HTR-8/SVneo (cell line): Measurements from ENCODE around the gene STXBP4.

Source experiments
- DNase-seq: peaks from one replicate; pipeline ENCODE4 v3.0.0; 2011; ENCODE audit warnings: low spot score, mixed read lengths; ENCODE audit not compliant: insufficient read length
- FAIRE-seq: peaks from 2 replicates; lab custom pipeline; 2011; peaks lifted over from hg19 to GRCh38; lab: Jason Lieb, UNC

The STXBP4 gene

DNA sequence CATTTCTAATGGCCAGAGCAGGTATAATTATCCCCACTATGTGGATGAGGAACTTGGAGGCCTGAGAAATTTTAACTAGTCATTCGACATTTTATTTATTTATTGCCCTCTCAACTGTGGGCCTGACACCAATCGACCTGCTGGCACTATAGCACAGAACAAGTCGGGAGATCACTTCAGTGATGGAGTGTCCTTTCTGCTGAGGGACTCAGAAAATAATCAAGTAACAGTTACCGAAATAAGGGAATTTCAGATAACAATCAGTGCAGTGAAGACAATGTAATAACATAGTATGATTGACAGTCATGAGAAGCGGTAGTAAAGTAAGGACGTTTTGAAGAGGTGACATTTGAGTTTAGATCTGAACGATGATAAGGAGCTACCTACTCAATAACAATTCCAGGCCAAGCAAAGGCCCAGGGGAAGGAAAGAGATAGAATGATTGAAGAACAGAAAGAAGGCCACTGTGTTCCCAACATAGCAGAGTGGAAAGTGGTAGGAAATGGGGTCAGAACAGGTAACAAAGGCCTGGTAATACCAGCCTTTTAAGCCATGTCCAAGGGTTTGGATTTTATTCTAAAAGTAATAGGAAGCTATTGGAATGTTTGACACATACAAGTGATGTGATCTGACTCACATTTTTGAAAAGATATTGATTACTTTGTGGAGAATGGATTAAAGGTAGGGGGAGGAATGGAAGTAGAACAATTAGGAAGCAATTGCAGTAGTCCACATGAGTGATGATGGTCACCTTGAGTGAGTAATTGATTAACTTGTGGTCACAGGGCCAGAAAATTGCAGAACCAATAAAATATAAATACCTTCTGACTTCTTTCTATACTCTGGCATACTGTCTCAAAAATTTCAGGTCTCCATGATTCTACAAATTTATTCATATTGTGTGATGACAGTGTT is 1.4 kb downstream of the STXBP4 start:
- FAIRE-seq = no peak
- DNase-seq = no peak

GRCh38 chr17:54971147-54971546 is 2.6 kb downstream of the STXBP4 start:
- DNase-seq = no peak
- peak; percentile 16 for FAIRE-seq

- FAIRE-seq (no peak), DNase-seq (no peak)
Observed at GRCh38 chr17:54971901-54972300, 3.3 kb downstream of the STXBP4 start.

- DNase-seq (no peak), FAIRE-seq (no peak)
Observed at GRCh38 chr17:54972406-54973138, 4.0 kb downstream of the STXBP4 start.

DNA sequence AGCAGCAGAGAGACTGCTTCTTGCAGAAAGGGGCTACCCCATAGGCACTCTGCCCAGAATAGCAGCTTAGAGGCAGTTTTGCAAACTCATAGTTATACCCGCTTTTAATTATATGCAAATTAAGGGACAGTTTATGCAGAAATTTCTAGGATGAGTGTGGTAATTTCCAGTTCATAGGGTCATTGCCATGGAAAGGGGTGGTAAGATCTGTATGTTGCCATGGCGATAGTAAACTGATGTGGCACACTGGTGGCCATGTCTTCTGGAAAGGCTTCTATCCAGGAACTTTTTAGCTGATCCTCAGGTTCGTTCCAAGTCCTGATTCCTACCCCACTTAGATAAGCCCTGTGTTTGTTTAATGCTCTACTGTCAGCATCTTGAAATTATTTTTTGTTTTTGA is 6.2 kb downstream of the STXBP4 start:
- no peak for DNase-seq
- no peak for FAIRE-seq

DNA sequence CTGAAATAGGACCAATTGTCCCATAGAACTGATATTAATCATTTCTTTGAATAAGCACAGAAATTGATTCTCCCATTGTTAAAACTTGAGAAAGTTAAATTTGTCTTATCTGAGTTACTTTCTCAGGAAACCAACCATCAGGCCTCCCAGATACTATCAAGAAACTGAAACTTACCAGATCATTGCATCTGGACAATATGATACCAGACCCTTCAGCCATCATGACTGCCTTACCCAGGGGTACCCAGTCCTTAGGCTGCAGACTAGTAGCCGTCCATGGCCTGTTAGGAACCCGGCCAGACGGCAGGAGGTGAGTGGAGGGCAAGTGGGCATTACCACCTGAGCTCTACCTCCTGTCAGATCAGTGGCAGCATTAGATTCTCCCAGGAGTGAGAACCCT is 7.8 kb downstream of the STXBP4 start:
- DNase-seq = no peak
- no peak for FAIRE-seq

- DNase-seq (no peak), FAIRE-seq (no peak)
Observed at GRCh38 chr17:54977744-54978143, 9.2 kb downstream of the STXBP4 start.

GRCh38 chr17:54979657-54980056 is 11.1 kb downstream of the STXBP4 start:
- FAIRE-seq (no peak), DNase-seq (no peak)

GRCh38 chr17:54980375-54980774 is 11.8 kb downstream of the STXBP4 start:
- no peak for FAIRE-seq

DNA sequence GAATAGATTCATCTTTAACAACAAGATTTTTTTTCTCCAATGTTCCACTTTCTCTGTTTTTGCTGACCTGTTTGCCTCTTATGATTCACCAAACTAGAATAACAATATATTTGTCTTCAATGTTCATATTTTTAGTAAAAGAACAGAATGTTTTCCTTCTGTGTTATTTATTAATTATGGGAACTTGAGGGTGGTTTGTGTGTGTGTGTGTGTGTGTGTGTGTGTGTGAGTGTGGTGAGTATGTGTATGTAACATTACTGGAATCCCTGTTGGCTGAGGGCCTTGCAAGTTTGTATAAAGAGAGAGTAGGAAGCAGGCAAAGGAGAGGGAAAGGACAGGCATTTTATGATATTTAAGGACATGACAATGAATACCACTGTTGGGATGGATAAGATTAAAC is 13.8 kb downstream of the STXBP4 start:
- DNase-seq (no peak), FAIRE-seq (no peak)

More at GRCh38 chr17:54980375-54980774, 11.8 kb downstream of the STXBP4 start:
- DNase-seq = no peak

DNA sequence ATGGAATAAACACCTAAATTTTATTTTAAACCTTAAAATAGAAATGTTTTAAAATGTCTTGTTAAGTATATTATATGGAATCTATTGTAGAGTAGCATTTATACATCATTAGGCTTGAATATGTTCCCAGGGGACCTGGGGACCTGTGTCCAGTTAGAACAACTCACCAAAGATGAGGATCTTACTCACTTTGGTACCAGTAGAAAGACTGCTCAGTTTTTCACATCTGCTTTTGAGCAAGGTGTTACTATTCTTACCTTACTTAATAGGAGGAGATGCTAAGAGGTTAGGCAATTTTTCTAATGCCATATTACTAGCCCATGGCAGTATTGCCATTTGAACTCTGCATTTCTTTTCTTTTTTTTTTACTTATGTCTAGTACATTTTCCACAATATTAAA is 14.7 kb downstream of the STXBP4 start:
- FAIRE-seq (no peak), DNase-seq (no peak)

DNA sequence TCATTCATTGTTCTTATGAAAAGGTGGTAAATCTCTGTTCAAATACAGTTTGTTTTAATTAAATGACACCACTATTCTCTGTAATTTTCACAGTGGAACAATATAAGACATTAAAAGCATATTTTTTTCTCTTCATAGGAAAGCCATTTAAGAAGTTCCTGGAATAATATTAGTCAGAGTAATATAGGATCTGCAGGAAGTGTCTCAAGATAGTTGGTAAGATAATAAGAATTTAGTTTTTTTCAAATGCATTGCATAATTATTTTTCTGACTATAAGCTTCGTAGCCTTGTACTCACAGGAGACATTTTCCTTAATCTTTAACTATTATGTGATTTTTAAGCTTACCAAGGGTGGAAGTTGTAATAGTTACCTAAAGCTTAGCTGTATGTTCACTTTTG is 16.9 kb downstream of the STXBP4 start:
- DNase-seq = no peak
- no peak for FAIRE-seq

DNA sequence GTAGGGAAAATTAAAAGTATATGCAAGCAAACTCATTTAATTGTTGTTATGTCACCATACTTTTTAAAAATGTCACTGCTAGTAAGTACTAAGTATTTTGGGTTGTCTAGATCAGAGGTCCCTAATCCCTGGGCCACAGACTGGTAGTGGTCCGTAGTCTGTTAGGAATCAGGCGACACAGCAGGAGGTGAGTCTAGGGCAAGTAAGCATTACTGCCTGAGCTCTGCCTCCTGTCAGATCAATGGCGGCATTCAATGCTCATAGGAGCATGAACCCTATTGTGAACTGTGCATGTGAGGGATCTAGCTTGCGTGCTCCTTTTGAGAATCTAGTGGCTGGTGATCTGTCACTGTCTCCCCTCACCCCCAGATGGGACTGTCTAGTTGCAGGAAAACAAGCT is 21.6 kb downstream of the STXBP4 start:
- peak; percentile 42 for FAIRE-seq
- DNase-seq = no peak

DNA sequence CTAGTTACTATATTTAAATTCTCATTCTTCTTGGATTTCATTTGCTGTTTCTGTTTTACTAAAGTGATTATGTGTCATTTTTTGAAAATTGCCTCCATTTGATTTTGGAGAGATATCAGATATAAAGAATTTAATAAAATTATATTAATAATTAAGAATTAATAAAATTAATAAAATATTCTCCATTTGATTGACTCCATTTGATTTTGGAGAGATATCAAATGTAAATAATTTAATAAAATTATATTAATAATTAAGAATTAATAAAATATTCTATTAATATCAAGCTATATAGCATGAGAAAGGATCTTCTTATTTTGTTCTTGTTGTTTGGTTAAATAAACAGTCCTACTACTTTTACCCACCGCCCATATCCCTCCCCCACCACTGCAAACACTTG is 23.0 kb downstream of the STXBP4 start:
- FAIRE-seq = no peak
- no peak for DNase-seq

DNA sequence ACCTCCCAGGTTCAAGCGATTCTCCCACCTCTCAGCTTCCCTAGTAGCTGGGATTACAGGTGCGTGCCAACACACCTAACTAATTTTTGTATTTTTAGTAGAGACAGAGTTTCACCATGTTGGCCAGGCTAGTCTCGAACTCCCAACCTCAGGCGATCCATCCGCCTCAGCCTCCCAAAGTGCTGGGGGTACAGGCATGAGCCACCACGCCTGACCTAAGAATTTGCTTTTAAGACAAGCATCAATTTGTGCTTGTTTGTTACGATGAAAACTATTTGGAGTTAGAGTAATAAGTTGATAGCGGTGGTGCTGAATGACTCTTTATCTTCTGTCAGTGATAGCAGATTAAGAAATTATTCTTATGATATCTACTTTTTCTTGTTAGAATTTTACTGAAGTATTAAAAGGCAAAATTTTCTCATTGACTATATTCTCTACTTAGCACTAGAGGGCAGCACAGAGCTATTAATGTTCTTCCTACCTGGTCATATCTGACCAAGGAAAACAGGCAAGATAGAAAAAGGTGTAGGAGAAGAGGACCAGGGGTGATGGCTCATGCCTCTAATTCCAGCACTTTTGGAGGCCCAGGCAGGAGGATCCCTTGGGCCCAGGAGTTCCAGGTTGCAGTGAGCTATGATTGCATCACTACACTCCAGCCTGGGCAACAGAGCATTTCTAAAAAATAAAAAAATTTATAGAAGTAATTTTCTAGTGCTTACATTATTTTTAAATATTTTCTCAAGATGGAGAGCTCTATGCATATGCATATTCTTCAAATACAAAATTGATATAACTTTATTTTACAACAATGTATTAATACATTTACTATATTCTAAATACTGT is 24.5 kb downstream of the STXBP4 start:
- peak; percentile 71 for DNase-seq
- FAIRE-seq = peak; percentile 64

DNA sequence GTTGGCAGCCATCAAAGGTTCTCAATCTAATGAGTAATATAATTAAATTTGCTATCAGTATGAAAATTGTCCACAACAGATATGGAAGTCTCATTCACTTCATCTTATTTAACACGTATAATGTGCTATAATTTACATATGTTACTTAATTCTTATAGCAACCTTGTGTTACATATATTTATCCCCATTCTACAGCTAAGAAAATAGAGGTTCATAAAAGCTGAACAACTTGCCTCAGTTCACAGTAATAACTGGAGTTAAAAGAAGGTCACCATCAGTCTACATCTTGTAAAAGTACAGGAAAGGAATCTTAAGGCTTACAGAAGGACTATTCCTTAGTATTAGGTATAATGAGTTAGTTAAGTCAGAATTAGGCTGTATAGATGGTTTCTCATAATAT is 27.9 kb downstream of the STXBP4 start:
- FAIRE-seq = no peak

GRCh38 chr17:55002458-55002857 is 33.9 kb downstream of the STXBP4 start:
- no peak for DNase-seq
- FAIRE-seq = no peak

More for the DNA sequence above, 27.9 kb downstream of the STXBP4 start:
- DNase-seq = no peak

DNA sequence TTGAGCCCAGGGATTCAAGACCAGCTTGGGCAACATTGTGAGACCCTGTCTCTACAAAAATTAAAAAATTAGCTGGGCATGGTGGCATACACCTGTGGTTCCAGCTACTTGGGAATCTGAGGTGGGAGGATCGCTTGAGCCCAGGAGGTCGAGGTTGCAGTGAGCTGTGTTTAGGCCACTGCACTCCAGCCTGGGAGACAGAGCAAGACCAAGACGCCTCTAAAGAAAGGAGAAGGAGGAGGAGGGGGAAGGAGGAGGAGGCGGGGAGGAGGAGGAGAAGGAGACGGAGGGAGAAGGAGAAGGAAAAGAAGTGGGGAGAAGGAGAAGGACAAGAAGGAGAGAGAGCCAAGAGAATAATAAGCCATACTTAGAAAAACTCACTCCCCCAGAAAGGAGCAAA is 35.9 kb downstream of the STXBP4 start:
- no peak for FAIRE-seq
- no peak for DNase-seq

DNA sequence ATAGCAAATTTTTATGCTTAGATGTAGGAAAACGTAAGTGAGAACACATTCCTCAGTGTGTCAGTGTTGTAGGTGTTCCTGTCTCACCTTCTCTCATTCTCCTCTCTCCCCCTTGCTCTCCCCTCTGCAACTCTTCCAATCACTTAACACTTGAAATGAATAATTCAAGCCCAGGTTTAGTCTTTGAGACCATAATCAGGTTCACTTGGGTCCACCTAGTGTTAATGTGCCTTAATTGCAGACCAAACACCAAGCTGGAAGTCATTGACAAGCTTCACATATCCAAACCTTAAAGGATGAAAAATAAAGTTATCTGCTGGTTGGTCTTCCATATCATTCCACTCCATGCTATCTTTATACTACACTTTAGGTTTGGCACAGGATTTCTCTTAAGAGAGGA is 37.0 kb downstream of the STXBP4 start:
- DNase-seq (peak; percentile 20), FAIRE-seq (peak; percentile 79)

DNA sequence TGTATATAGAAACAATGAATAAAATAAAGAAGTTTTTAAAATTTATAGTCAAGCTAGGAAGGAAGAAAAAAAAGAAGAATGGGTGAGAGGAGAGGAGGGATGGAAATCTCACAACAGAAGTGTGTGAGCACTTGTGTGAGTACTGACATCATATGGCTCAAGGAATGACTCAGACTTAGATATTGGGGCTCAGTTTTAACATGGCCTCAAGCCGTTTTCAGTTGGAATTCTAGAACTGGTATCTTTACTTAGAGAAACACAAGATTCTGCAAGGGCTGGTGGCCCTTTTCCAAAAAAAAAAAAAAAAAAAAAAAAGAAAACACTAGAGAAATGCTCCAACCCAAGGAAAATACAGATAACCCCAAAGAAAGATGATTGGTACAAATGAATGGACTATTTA is 55.1 kb downstream of the STXBP4 start:
- no peak for DNase-seq
- no peak for FAIRE-seq
